ENCODE measurements around the gene LUZP4.
A peak's percentile ranks its signal among the peaks of the same experiment; 100 is the strongest.
"Not testable (repeated sequence)": the region's sequence is repeated elsewhere in the genome, so short reads cannot be mapped to it uniquely, and the experiment has no call there.

LUZP4 gene

DNA sequence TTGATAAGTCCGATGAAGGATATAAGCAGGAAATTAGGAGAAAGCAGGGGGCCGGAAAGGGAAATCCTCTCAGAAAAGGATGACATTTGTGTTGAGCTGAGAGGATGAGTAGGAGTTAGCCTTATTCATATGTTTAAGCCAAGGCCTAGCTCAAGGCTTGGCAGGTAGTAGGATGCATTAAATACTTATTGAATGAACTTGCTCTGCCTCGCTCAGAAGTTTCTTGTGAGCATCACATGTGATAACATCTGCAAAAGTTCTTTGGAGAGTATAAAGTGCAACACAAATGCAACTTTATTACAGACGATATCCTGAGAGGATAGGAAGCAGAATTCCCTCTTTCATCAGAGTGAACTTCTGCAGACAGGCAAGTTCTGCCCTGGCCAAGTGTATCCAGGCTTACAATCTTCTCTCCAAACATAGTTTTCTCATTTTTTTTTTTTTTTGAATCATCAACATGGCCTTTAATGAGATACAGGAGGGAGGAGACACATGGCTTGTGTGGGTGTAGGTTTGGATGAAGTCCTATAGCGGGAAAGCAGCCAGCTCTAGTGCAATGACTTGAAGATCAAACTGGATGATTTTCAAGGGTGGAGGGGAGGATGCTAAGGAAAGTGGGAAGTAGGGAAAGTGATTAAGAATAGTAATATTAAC is 48.1 kb downstream of the LUZP4 start:
- no peak for DNase-seq

- DNase-seq = no peak
Observed at GRCh38 chrX:115339441-115340025, 50.0 kb downstream of the LUZP4 start.

DNA sequence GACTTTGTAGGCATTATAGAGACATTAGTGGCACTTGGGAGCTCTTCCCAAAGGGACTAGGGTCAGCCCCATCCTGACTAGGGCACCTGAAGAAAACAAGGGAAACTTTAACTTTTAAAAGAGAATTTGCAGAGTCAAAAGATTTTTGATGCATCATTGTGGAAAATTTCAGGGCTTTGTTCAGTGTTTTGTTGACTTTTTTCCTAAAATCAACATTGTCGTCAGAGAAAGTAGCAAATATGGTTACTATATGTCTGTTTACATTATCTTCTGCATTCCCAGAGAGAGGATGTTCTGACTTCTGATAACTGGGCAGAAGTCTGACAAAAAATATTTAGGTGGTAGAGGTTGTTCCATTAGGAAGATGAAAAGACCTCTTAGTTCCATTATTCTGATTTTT is 51.9 kb downstream of the LUZP4 start:
- no peak for DNase-seq

DNA sequence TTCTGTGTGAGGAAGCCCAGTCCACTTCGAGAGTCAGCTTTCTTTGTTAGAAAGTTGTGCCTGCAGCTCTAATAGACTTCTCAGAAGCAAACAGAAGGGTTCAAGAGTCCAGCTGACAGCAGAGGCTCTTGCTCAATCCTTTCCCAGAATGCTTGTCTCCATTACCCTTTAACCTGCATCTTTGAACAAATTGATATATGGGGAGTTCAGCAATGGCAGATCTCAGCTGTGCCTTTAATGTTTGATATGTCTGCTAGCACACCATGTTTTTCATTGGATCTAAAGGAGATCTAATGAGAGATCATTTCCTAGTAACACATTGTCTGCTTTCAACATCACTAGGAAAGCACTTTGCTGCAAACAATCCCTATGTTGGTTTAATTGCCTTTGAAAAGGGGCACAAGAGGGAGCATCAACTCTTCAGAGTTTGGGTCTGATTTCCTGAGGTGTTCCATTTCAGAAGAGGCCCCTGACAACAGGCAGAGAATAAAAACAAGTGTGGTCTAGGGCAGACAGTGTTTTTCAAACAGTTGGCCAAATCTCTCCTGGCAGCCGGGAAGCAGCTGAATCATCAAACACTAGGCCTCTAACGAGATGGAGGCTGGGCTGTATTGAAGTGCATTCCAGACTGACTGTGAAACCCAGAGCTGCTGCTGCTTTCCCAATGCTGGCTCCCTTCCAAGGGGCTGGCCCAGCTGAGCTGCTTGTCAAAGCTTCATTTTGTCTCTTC is 55.5 kb downstream of the LUZP4 start:
- peak in 12 of 14 donors; percentile 7 to 79 (median 56) for DNase-seq

DNA sequence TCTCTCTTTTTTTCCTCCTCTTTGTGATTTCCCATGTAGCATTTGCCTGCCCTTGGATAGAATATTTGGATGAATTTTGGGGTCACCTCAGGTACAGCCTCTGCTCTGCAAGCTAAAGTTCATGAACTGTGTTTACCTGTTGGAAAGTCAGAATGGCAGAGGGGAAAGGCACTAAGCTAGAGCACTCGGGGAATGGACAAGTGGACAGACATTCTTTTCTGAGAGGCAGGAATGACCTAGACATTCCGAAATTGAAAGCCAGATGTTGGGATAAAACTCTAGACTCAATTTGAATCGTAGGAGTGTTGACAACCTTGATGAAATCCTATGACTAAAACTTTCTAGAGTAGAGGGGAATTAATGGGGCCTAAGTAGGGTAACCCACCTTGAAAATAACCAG is 56.1 kb downstream of the LUZP4 start:
- DNase-seq = no peak

- DNase-seq = not testable (repeated sequence)
Observed at GRCh38 chrX:115346738-115347137, 57.2 kb downstream of the LUZP4 start.

GRCh38 chrX:115348446-115349225 is 59.1 kb downstream of the LUZP4 start:
- no peak for DNase-seq

DNA sequence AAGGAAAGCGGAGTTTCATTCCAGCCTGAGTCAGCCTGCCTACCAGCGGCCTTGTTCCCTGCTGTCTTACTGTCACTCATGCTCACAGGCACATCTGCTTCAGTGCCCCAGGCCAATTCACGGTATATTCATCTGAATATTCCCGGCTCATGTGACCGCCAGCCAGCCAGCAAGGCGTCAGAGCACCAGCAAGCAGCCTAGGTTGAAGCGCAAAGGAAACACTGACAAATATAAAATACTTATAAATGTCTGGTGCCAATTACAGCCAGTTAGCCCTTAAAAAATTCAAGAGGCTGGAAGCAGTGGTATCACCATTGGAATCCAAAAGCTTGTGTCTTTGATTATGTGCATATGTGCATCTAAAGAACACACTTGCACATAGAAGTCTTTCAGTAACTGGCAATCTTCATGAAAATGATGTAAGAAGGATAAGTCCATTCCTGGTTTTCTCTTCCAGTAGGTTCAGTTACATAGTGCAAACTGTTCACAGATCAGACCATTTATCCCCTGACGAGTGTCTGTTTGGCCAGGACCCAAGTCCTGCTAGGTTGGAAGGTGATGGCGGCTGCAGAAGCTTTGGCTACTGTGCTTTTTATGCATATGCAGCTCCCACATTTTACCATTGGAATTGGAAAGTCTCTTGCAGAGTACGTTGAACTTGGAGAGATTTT is 61.3 kb downstream of the LUZP4 start:
- no peak for DNase-seq

DNA sequence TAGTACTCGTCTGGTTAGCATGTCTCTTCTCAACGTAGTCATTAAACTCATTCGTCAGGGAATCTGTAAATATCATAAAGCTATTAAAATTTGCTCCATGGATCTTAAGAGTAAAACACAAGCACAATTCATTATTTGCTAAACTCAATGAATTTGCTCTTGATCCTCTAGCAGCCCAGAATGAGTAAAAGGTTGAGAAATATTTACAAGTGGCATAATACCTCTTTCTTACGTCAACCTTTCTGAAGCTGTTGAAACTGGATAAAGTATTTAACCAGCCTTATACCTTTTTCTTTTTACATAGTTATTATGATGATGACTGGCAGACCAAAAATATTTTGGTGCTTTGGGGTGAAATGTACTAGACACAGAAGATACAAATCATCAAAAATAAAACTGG is 66.9 kb downstream of the LUZP4 start:
- no peak for DNase-seq
